SU-DHL-6 (cell line): ENCODE measurements around the gene KRT75.

Source experiments
- EZH2phosphoT487 ChIP-seq: fragments of 200-600 bp; sonication (generic), shearing (Covaris generic); conservative IDR thresholded peaks from 2 replicates; pipeline ENCODE4 v1.6.1; 2018; ENCODE audit warnings: mild to moderate bottlenecking, antibody characterized with exemption, low read length, moderate library complexity, mixed read lengths
- TF ChIP-seq, protein P1 (sequence below): fragments of 200-600 bp; sonication (generic); IDR thresholded peaks from one replicate; pipeline ENCODE4 v1.5.1; 2017; ENCODE audit warnings: antibody characterized with exemption, mild to moderate bottlenecking, low read length, moderate library complexity; ENCODE audit not compliant: insufficient read depth, poor library complexity, severe bottlenecking

DNA sequence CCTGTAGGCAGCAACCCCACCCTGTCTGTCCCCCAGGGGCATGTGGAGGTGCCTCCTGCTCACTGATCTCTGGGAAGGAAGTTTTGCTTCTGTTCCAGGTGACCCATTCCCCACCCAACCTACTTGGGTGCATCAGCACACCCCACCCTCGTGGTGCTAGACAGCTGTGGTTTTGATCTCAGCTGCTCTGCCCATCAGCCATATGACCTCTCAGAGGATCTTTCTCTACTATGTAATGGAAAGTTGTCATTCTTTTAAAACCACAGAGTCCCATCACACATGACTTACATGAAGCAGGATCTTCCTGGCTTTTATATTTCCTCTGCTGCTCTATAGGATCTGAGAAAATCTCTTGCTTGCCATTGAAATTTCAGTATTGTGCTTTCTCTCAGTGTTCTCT, 14.5 kb downstream of the KRT75 start:
- TF ChIP-seq, protein P1, sequence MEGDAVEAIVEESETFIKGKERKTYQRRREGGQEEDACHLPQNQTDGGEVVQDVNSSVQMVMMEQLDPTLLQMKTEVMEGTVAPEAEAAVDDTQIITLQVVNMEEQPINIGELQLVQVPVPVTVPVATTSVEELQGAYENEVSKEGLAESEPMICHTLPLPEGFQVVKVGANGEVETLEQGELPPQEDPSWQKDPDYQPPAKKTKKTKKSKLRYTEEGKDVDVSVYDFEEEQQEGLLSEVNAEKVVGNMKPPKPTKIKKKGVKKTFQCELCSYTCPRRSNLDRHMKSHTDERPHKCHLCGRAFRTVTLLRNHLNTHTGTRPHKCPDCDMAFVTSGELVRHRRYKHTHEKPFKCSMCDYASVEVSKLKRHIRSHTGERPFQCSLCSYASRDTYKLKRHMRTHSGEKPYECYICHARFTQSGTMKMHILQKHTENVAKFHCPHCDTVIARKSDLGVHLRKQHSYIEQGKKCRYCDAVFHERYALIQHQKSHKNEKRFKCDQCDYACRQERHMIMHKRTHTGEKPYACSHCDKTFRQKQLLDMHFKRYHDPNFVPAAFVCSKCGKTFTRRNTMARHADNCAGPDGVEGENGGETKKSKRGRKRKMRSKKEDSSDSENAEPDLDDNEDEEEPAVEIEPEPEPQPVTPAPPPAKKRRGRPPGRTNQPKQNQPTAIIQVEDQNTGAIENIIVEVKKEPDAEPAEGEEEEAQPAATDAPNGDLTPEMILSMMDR, result no peak
- TF ChIP-seq EZH2phosphoT487, result no peak
